H1 (cell line): ENCODE measurements around the gene KIAA0930. TPM values are rescaled to one million over a fixed set of nuclear protein-coding genes. Genes with fewer than 3 reads are reported as not detected.

Experiments
- CTCF ChIA-PET: fragments of 300-600 bp; sonication (Branson Sonifier 250); formaldehyde crosslinking; loops from one replicate; lab custom pipeline; 2021; ENCODE audit not compliant: partially characterized antibody; lab: Charles Lee
- POLR2A ChIA-PET: fragments of 300-600 bp; sonication (Branson Sonifier 250); formaldehyde crosslinking; loops from one replicate; lab custom pipeline; 2021; ENCODE audit warnings: inconsistent platforms; ENCODE audit not compliant: partially characterized antibody; lab: Charles Lee
- DNase-seq, 2 experiments: peaks; one replicate each; pipeline versions ENCODE4 v3.0.0 to v3.0.0-alpha.2; 2010 to 2022; ENCODE audit warnings: low spot score in 2 of 2, low read depth in 1 of 2, mixed read lengths in 1 of 2
- FAIRE-seq: peaks from 2 replicates; lab custom pipeline; 2011; peaks lifted over from hg19 to GRCh38; lab: Jason Lieb, UNC
- H2AFZ ChIP-seq: 2 replicates; pipeline ENCODE4 v1.8.1; 2012; ENCODE audit warnings: low read length, inconsistent platforms
- H2AK5ac ChIP-seq: 2 replicates; pipeline ENCODE4 v1.6.1; 2013; ENCODE audit warnings: low read depth, low read length
- H2BK120ac ChIP-seq: replicated peaks from 2 replicates; pipeline ENCODE3; 2013; ENCODE audit warnings: low read depth, low read length, inconsistent platforms
- H2BK12ac ChIP-seq: 2 replicates; pipeline ENCODE4 v1.6.1; 2013; ENCODE audit warnings: low read depth, low read length
- H2BK15ac ChIP-seq: 2 replicates; pipeline ENCODE4 v1.6.1; 2013; ENCODE audit warnings: low read length
- H2BK20ac ChIP-seq: 2 replicates; pipeline ENCODE4 v1.6.1; 2013; ENCODE audit warnings: low read length
- H2BK5ac ChIP-seq: 2 replicates; pipeline ENCODE4 v1.6.1; 2013; ENCODE audit warnings: low read depth, low read length
- H3K14ac ChIP-seq: 2 replicates; pipeline ENCODE4 v1.6.1; 2013; ENCODE audit warnings: inconsistent platforms; ENCODE audit not compliant: insufficient read length
- H3K18ac ChIP-seq: 2 replicates; pipeline ENCODE4 v1.6.1; 2013; ENCODE audit warnings: low read length; ENCODE audit errors: extremely low read depth
- H3K23ac ChIP-seq: 2 replicates; pipeline ENCODE4 v1.6.1; 2013; ENCODE audit warnings: inconsistent platforms; ENCODE audit not compliant: insufficient read length
- H3K23me2 ChIP-seq: 2 replicates; pipeline ENCODE4 v1.6.1; 2013; ENCODE audit warnings: low read depth, low read length
- H3K27ac ChIP-seq: 2 replicates; pipeline ENCODE4 v1.6.1; 2011; ENCODE audit warnings: low read depth, low read length, inconsistent platforms
- H3K27me3 ChIP-seq, 4 experiments: replicated peaks in 1 of 4; 1 replicate in 1 of 4; 2 replicates in 3 of 4; pipeline versions ENCODE4 v1.6.1 to v1.8.1; 2011 to 2013; ENCODE audit warnings: low read length in 3 of 4, mild to moderate bottlenecking in 3 of 4, inconsistent platforms in 2 of 4, mixed read lengths in 2 of 4, moderate library complexity in 1 of 4; ENCODE audit not compliant: control insufficient read depth in 3 of 4, insufficient read depth in 3 of 4; ENCODE audit errors: extremely low read depth in 1 of 4
- H3K36me3 ChIP-seq, 4 experiments: 2 replicates each; pipeline versions ENCODE4 v1.6.1 to v1.8.1; 2011 to 2013; ENCODE audit warnings: mild to moderate bottlenecking in 4 of 4, low read length in 3 of 4, moderate library complexity in 2 of 4, control low read depth in 1 of 4, inconsistent platforms in 1 of 4; ENCODE audit not compliant: insufficient read depth in 4 of 4, control insufficient read depth in 2 of 4
- H3K4ac ChIP-seq: replicated peaks from 2 replicates; pipeline ENCODE3; 2013; ENCODE audit warnings: low read length, low read depth, mixed read lengths, inconsistent platforms; ENCODE audit not compliant: insufficient read length
- H3K4me1 ChIP-seq, 4 experiments: replicated peaks in 1 of 4; 1 replicate in 1 of 4; 2 replicates in 3 of 4; pipeline versions ENCODE4 v1.6.1 to v1.8.1; 2011 to 2013; ENCODE audit warnings: low read length in 3 of 4, inconsistent platforms in 2 of 4, mixed read lengths in 1 of 4; ENCODE audit not compliant: insufficient read depth in 4 of 4, control insufficient read depth in 3 of 4
- H3K4me2 ChIP-seq, 2 experiments: 2 replicates each; pipeline versions ENCODE4 v1.6.1 to v1.8.1; 2011 to 2013; ENCODE audit warnings: low read depth in 2 of 2, low read length in 2 of 2, control low read depth in 1 of 2, inconsistent platforms in 1 of 2, mild to moderate bottlenecking in 1 of 2; ENCODE audit not compliant: insufficient read depth in 1 of 2
- H3K4me3 ChIP-seq, 4 experiments: fragments of 200-600, 300-600 bp in 1 of 4; sonication (generic), shearing (Covaris generic), sonication (Bioruptor Twin) in 1 of 4; 2 replicates each; pipeline versions ENCODE4 v1.5.1 to v1.8.1; 2011 to 2016; ENCODE audit warnings: low read length in 4 of 4, low read depth in 3 of 4, control low read depth in 2 of 4, inconsistent platforms in 2 of 4, mild to moderate bottlenecking in 2 of 4, mixed read lengths in 1 of 4, moderate library complexity in 1 of 4; ENCODE audit not compliant: insufficient read depth in 2 of 4; ENCODE audit errors: extremely low read depth in 1 of 4
- H3K56ac ChIP-seq: replicated peaks from 2 replicates; pipeline ENCODE3; 2013; ENCODE audit warnings: low read depth, mild to moderate bottlenecking, mixed read lengths, low read length, inconsistent platforms; ENCODE audit not compliant: insufficient read length
- H3K79me1 ChIP-seq: 2 replicates; pipeline ENCODE4 v1.6.1; 2013; ENCODE audit warnings: low read depth, low read length, control low read depth
- H3K79me2 ChIP-seq, 2 experiments: 2 replicates each; pipeline versions ENCODE4 v1.6.1 to v1.8.1; 2012 to 2013; ENCODE audit warnings: low read length in 2 of 2, mild to moderate bottlenecking in 2 of 2, inconsistent platforms in 1 of 2; ENCODE audit not compliant: insufficient read depth in 2 of 2, control insufficient read depth in 1 of 2
- H3K9ac ChIP-seq, 4 experiments: replicated peaks in 1 of 4; 1 replicate in 1 of 4; 2 replicates in 3 of 4; pipeline versions ENCODE4 v1.6.1 to v1.8.1; 2011 to 2013; ENCODE audit warnings: low read depth in 3 of 4, low read length in 3 of 4, control low read depth in 2 of 4, mild to moderate bottlenecking in 2 of 4, moderate library complexity in 2 of 4, inconsistent platforms in 1 of 4; ENCODE audit errors: extremely low read depth in 1 of 4
- H3K9me3 ChIP-seq, 2 experiments: 2 replicates each; pipeline versions ENCODE4 v1.6.1 to v1.8.1; 2012 to 2013; ENCODE audit warnings: mild to moderate bottlenecking in 2 of 2, moderate library complexity in 2 of 2, control low read depth in 1 of 2, inconsistent platforms in 1 of 2, low read depth in 1 of 2, low read length in 1 of 2, mixed read lengths in 1 of 2; ENCODE audit not compliant: insufficient read depth in 2 of 2
- H4K20me1 ChIP-seq, 2 experiments: replicated peaks in 1 of 2; 2 replicates each; pipeline versions ENCODE3 to v1.8.1; 2011 to 2013; ENCODE audit warnings: inconsistent platforms in 2 of 2, low read length in 2 of 2, mild to moderate bottlenecking in 1 of 2; ENCODE audit not compliant: insufficient read depth in 2 of 2, control insufficient read depth in 1 of 2
- H4K5ac ChIP-seq: 2 replicates; pipeline ENCODE4 v1.6.1; 2013; ENCODE audit warnings: low read length, low read depth, mixed read lengths, inconsistent platforms; ENCODE audit not compliant: insufficient read length
- H4K8ac ChIP-seq: 2 replicates; pipeline ENCODE4 v1.8.0; 2013; ENCODE audit warnings: mild to moderate bottlenecking, moderate library complexity, low read length, inconsistent platforms; ENCODE audit not compliant: insufficient read depth; ENCODE audit errors: extremely low read depth
- H4K91ac ChIP-seq: replicated peaks from 2 replicates; pipeline ENCODE3; 2013; ENCODE audit warnings: low read length, mixed read lengths, inconsistent platforms; ENCODE audit not compliant: insufficient read length
- MAFK ChIP-seq: IDR thresholded peaks from 2 replicates; pipeline ENCODE4 v1.6.1; 2012; ENCODE audit warnings: low read depth, mild to moderate bottlenecking, improper control_type of control experiment, low read length
- USF2 ChIP-seq: IDR thresholded peaks from 2 replicates; pipeline ENCODE4 v1.6.1; 2011; ENCODE audit warnings: low read length, improper control_type of control experiment
- WGBS, 2 experiments: shearing (Covaris generic) in 1 of 2; methylation state at CpG; one replicate each; pipeline versions ENCODE4 v1.1.6 to v1.1.7; 2013 to 2015; ENCODE audit warnings: low lambda C conversion rate in 2 of 2, mixed read lengths in 2 of 2, inconsistent platforms in 1 of 2, low coverage in 1 of 2, missing lambda C conversion rate in 1 of 2; ENCODE audit not compliant: insufficient replicate concordance in 2 of 2, insufficient coverage in 1 of 2, insufficient read length in 1 of 2; ENCODE audit errors: extremely low coverage in 1 of 2, missing lambda C conversion rate in 1 of 2; 5-methylcytosine and 5-hydroxymethylcytosine counted together
- polyA plus RNA-seq, 7 experiments: library from polyadenylated mRNA; depleted of rRNA in 3 of 7; stranded (reverse) in 5 of 7; unstranded in 2 of 7; fragments of >200 nt in 5 of 7; fragments of 200-250 nt in 2 of 7; gene quantifications; 1 replicate in 5 of 7; 2 replicates in 1 of 7; 4 replicates in 1 of 7; pipeline versions ENCODE4 v1.2.1 to v1.2.3, GENCODE V29; 2011 to 2013; ENCODE audit warnings: missing spikeins in 2 of 7, mixed read lengths in 2 of 7
- total RNA-seq: library from RNA; stranded (reverse); fragmentation: NEBNext Ultra II Directional; extraction: Animal tissue kit (Norgen Biotek cat#: 25700); gene quantifications from 2 replicates; pipeline ENCODE4 v1.2.1, GENCODE V29; 2021

Gene KIAA0930
- total and polyA plus RNA-seq, 2 of the 8 experiments (the other 6 are each of a cell fraction or from before 2014, with no cell fraction given), result 61.9 to 66.1 TPM

DNA sequence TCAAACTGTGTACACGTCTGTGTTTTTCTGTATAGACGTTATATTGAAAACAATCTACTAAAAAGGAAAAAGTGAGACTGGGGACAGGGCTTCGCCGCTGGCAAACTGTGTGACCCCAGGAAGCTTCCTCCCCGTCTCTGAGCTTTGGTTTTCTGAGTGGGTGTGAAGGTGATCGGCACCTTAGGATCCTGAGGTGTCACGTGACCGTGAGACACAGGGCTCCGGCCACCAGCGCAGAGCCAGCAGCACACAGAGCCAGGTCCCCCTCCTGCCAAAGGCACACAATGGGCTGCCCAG lies 32.0 kb downstream of the KIAA0930 start:
- DNase-seq (no peak), FAIRE-seq (no peak)
- Histone ChIP-seq H3K36me3 (no peaks in the 10 kb centered on the region), H2BK5ac (no peak overlapping the region), H3K9me3 (no peaks in the 10 kb centered on the region), H3K23ac (no peak overlapping the region), H3K79me2 (0 out of 4 replicates have a peak, but pooled peaks cover 0 to 3% of the 10 kb centered on the region in 2 experiments), H3K79me1 (peaks cover 3% of the 10 kb centered on the region), H3K9ac (no peak overlapping the region), H4K20me1 (peaks cover 7 to 19% of the 10 kb centered on the region in 2 experiments), H3K4me3 (no peak overlapping the region), H3K18ac (no peak overlapping the region), H2BK120ac (no peak overlapping the region), H2BK12ac (no peak overlapping the region), H4K5ac (no peak overlapping the region), H2AFZ (no peak overlapping the region), H3K14ac (no peak overlapping the region), H2BK15ac (no peak overlapping the region), H3K27me3 (no peaks in the 10 kb centered on the region), H3K23me2 (no peaks in the 10 kb centered on the region), H2BK20ac (no peak overlapping the region), H3K4ac (no peak overlapping the region), H2AK5ac (no peak overlapping the region), H3K4me1 (peaks cover 0 to 23% (median 8%) of the 10 kb centered on the region in 4 experiments; a peak in 6 of 7 replicates), H4K91ac (no peak overlapping the region), H3K56ac (no peak overlapping the region), H3K27ac (no peak overlapping the region), H4K8ac (no peak overlapping the region), H3K4me2 (no peak overlapping the region)
- WGBS, 2 experiments, result 75% methylated on average over 10 of the region's 10 CpGs; no CpG with 5 or more reads in 1 of the 2 experiments
- ChIA-PET POLR2A (interaction anchor here (1.0 kb wide), 1 partner anchor 18 kb away, joined by 3 read pairs; no protein-coding TSS in a partner anchor), CTCF (interaction anchor here (0.6 to 4.4 kb wide), 37 partner anchors 9 to 1514 kb away, joined by 3 to 25 read pairs (median 4); no protein-coding TSS in a partner anchor)
- no peak for TF ChIP-seq MAFK
- 0 out of 2 replicates have a peak, but pooled peaks have one; percentile 40 for TF ChIP-seq USF2
